Cardiac muscle cell (in vitro differentiated cells and primary cell): Measurements from ENCODE around the gene CLTA. TPM values are rescaled to one million over a fixed set of nuclear protein-coding genes. Genes with fewer than 3 reads are reported as not detected.

Experiments
- DNase-seq, 2 donors: peaks; one replicate each; pipeline versions ENCODE4 v3.0.0 to v3.0.0-alpha.2; 2010 to 2017; ENCODE audit warnings: low read depth in 1 of 2, low spot score in 1 of 2
- H3K27ac ChIP-seq: fragments of 200-600 bp; sonication (generic); 2 replicates; pipeline ENCODE4 v1.5.1; 2016
- H3K27me3 ChIP-seq: fragments of 200-600 bp; sonication (generic); 2 replicates; pipeline ENCODE4 v1.6.0; 2016; ENCODE audit warnings: control low read depth
- H3K36me3 ChIP-seq: fragments of 200-600 bp; sonication (generic); 2 replicates; pipeline ENCODE4 v1.5.1; 2016; ENCODE audit warnings: control low read depth
- H3K4me1 ChIP-seq: fragments of 200-600 bp; sonication (generic); 2 replicates; pipeline ENCODE4 v1.8.1; 2017; ENCODE audit warnings: low read depth, mild to moderate bottlenecking, mixed run types
- H3K4me3 ChIP-seq: fragments of 200-600 bp; sonication (generic); 2 replicates; pipeline ENCODE4 v1.5.1; 2016; ENCODE audit warnings: mild to moderate bottlenecking
- H3K9me3 ChIP-seq: fragments of 200-600 bp; sonication (generic); 2 replicates; pipeline ENCODE4 v1.5.1; 2017; ENCODE audit warnings: low read depth, mild to moderate bottlenecking, control low read depth
- CTCF ChIP-seq: IDR thresholded peaks from 2 replicates; pipeline ENCODE4 v1.5.1; 2012; ENCODE audit warnings: low read depth, mild to moderate bottlenecking, low read length
- polyA plus RNA-seq: library from polyadenylated mRNA; unstranded; fragments of >200 nt; fragmentation: Nextera tagmentation; extraction: Ambion mirVana; gene quantifications from 2 replicates; pipeline ENCODE4 v1.2.1, GENCODE V29; 2016
- total RNA-seq: library from RNA; depleted of rRNA; stranded (reverse); fragments of >200 nt; gene quantifications from 2 replicates; pipeline ENCODE4 v1.2.3, GENCODE V29; 2016

CLTA gene
- total and polyA plus RNA-seq, 2 experiments from 2014 or later, result 147 to 236 TPM

DNA sequence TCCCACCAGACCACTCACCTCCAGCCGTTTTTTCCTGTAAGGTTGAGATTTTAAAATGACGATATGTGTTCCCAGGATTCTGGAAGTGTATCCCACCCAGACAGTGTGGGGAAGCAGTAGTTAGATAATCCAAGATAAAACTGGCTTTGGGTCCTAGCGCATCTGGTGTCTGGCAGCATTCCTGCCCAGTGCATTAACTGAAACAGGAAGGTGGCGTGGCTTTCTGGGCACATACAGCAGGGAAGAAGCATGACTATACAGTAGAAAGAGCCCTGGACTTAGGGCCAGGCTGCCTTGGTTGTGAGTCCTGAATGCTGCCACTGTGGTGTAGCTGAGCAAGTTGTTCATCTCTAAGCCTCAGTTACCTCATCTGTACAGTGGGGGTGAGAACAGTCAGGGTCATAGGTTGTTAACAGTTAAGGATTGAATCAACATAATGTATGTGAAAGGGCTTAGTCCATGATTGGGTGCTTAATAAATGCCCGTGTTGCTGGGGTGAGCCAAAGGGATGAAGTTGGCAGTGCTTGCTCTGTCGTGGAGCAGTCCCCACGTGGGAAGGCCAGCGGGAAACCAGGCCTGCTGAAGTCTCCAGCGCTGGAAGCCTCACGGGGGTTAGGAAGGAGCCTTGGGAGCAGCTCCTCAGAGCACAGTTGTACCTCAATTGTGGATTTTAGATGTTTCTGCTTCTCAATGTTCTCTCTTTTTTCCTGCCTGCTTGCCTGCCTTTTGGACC is 18.0 kb downstream of the CLTA start:
- H3K36me3 ChIP-seq, result peaks cover 42% of the 10 kb centered on the region
- H3K4me3 ChIP-seq, result no peak overlapping the region
- H3K27ac ChIP-seq, result no peak overlapping the region
- peaks cover 5% of the 10 kb centered on the region for H3K4me1 ChIP-seq
- no peaks in the 10 kb centered on the region for H3K27me3 ChIP-seq
- DNase-seq, result peak in 1 of 2 donors; percentile 40
- no peaks in the 10 kb centered on the region for H3K9me3 ChIP-seq
- no peak for TF ChIP-seq CTCF

- Histone ChIP-seq H3K4me3 (no peak overlapping the region), H3K4me1 (peaks cover 8% of the 10 kb centered on the region), H3K27ac (no peak overlapping the region), H3K9me3 (no peaks in the 10 kb centered on the region), H3K27me3 (no peaks in the 10 kb centered on the region), H3K36me3 (peaks cover 33% of the 10 kb centered on the region)
- DNase-seq, result no peak
- TF ChIP-seq CTCF, result no peak
Measured at GRCh38 chr9:36210722-36211121, 20.0 kb downstream of the CLTA start.

DNA sequence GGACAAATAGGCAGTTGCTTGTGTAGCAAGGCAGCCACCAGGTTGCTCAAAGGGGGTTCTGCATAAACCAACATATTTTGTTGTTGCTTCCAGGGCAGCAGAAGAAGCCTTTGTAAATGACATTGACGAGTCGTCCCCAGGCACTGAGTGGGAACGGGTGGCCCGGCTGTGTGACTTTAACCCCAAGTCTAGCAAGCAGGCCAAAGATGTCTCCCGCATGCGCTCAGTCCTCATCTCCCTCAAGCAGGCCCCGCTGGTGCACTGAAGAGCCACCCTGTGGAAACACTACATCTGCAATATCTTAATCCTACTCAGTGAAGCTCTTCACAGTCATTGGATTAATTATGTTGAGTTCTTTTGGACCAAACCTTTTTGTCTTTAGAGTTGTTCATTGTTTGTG is 20.8 kb downstream of the CLTA start:
- no peak for TF ChIP-seq CTCF
- Histone ChIP-seq H3K27ac (no peak overlapping the region), H3K27me3 (no peaks in the 10 kb centered on the region), H3K9me3 (no peaks in the 10 kb centered on the region), H3K36me3 (peaks cover 26% of the 10 kb centered on the region), H3K4me1 (peaks cover 8% of the 10 kb centered on the region), H3K4me3 (no peak overlapping the region)
- DNase-seq, result no peak

- Histone ChIP-seq H3K27ac (peak overlapping the region; percentile 64), H3K27me3 (no peaks in the 10 kb centered on the region), H3K4me1 (peaks cover 3% of the 10 kb centered on the region), H3K4me3 (no peak overlapping the region), H3K36me3 (peaks cover 33% of the 10 kb centered on the region), H3K9me3 (no peaks in the 10 kb centered on the region)
- no peak for DNase-seq
- no peak for TF ChIP-seq CTCF
Measured at GRCh38 chr9:36213387-36213786, 22.7 kb downstream of the CLTA start.

DNA sequence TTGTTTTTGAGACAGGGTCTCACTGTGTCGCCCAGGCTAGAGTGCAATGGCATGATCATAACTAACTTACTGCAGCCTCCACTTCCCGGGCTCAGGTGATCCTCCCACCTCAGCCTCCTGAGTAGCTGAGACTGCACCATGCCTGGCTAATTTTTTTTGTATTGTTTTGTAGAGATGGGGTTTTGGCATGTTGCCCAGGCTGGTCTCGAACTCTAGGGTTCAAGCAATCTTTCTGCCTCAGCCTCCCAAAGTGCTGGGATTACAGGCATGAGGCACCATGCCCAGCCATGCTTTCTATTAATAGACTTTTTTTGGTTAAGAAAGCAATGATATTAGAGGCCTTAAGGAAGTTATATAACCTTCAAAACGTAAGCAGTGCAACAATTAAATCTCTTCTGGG is 23.3 kb downstream of the CLTA start:
- no peak for TF ChIP-seq CTCF
- DNase-seq, result peak in 1 of 2 donors; percentile 14
- peak overlapping the region; percentile 64 for H3K27ac ChIP-seq
- peaks cover 33% of the 10 kb centered on the region for H3K36me3 ChIP-seq
- H3K27me3 ChIP-seq, result no peaks in the 10 kb centered on the region
- peaks cover 3% of the 10 kb centered on the region for H3K4me1 ChIP-seq
- no peak overlapping the region for H3K4me3 ChIP-seq
- H3K9me3 ChIP-seq, result no peaks in the 10 kb centered on the region
